Measurements from ENCODE around the gene ERVK3-1. TPM values are rescaled to one million over a fixed set of nuclear protein-coding genes. Genes with fewer than 3 reads are reported as not detected.

ERVK3-1 gene
- total and polyA plus RNA-seq, 2 of the 13 experiments (the other 11 are each of a cell fraction or from before 2014, with no cell fraction given): 28.5 to 38.7 TPM

GRCh38 chr19:58278541-58279041 lies 26.6 kb upstream of the ERVK3-1 start, which contains the start of gene ZNF8 (continued):
- no peak for TF ChIP-seq ZHX1 (CRISPR knock-in tag; IDR thresholded peaks at IDR 0.05; ENCODE audit: low read depth)
- no peak for TF ChIP-seq E2F1 (CRISPR knock-in tag; IDR thresholded peaks at IDR 0.05)
- no peak for TF ChIP-seq TRAFD1 (CRISPR knock-in tag; IDR thresholded peaks at IDR 0.05; ENCODE audit: borderline replicate concordance)
- no peak for TF ChIP-seq NPAS2 (CRISPR knock-in tag; IDR thresholded peaks at IDR 0.05; ENCODE audit: borderline replicate concordance)
- no peak for TF ChIP-seq TP53 (CRISPR knock-in tag; conservative IDR thresholded peaks at IDR 0.05)
- no peak for TF ChIP-seq ZNF773 (CRISPR knock-in tag; IDR thresholded peaks at IDR 0.05; ENCODE audit: borderline replicate concordance)
- TF ChIP-seq CSRNP2 (CRISPR knock-in tag; conservative IDR thresholded peaks at IDR 0.05; ENCODE audit: low read depth): no peak
- TF ChIP-seq ZNF18 (CRISPR knock-in tag; IDR thresholded peaks at IDR 0.05; ENCODE audit: insufficient replicate concordance): peak; percentile 65
- TF ChIP-seq ATF4 (CRISPR knock-in tag; IDR thresholded peaks at IDR 0.05): no peak
- TF ChIP-seq ZBTB39 (CRISPR knock-in tag; IDR thresholded peaks at IDR 0.05): no peak
- peak; percentile 35; the same call in 1 of the 2 replicates for TF ChIP-seq CTCF (CRISPR knock-in tag; IDR thresholded peaks at IDR 0.05)
